ENCODE results near the gene ZEB1.

The ZEB1 gene

GRCh38 chr10:31318854-31319601, at the start of gene ZEB1:
Gene ZEB1, plus strand, starts transcription at chr10:31319216. Its CDS starts 19 bp downstream, at chr10:31319235.
- peak; percentile 67 for DNase-seq

GRCh38 chr10:31270954-31271353, 48.1 kb upstream of the ZEB1 start:
- no peak for DNase-seq

GRCh38 chr10:31272841-31273240, 46.2 kb upstream of the ZEB1 start:
- no peak for DNase-seq

GRCh38 chr10:31273789-31274188, 45.2 kb upstream of the ZEB1 start:
- no peak for DNase-seq

- no peak for DNase-seq
Measured at GRCh38 chr10:31274310-31274709, 44.7 kb upstream of the ZEB1 start.

- DNase-seq: no peak
Measured at GRCh38 chr10:31278279-31278941, 40.6 kb upstream of the ZEB1 start.

GRCh38 chr10:31280972-31281371, 38.0 kb upstream of the ZEB1 start:
- no peak for DNase-seq

GRCh38 chr10:31288001-31288400, 31.0 kb upstream of the ZEB1 start:
- DNase-seq: no peak

- DNase-seq: no peak
Measured at GRCh38 chr10:31288962-31289361, 30.1 kb upstream of the ZEB1 start.

GRCh38 chr10:31290386-31290785, 28.6 kb upstream of the ZEB1 start:
- no peak for DNase-seq

- no peak for DNase-seq
Measured at GRCh38 chr10:31291123-31291522, 27.9 kb upstream of the ZEB1 start.

GRCh38 chr10:31294558-31294957, 24.5 kb upstream of the ZEB1 start:
- DNase-seq: no peak

GRCh38 chr10:31296754-31297153, 22.3 kb upstream of the ZEB1 start:
- no peak for DNase-seq

GRCh38 chr10:31299119-31299518, 19.9 kb upstream of the ZEB1 start:
- DNase-seq: no peak

- no peak for DNase-seq
Measured at GRCh38 chr10:31303212-31303611, 15.8 kb upstream of the ZEB1 start.

GRCh38 chr10:31304291-31304970, 14.6 kb upstream of the ZEB1 start:
- no peak for DNase-seq

GRCh38 chr10:31313396-31313795, 5.6 kb upstream of the ZEB1 start:
- DNase-seq: no peak

- no peak for DNase-seq
Measured at GRCh38 chr10:31314256-31315150, 4.5 kb upstream of the ZEB1 start.

- no peak for DNase-seq
Measured at GRCh38 chr10:31315453-31315852, 3.6 kb upstream of the ZEB1 start.

- DNase-seq: no peak
Measured at GRCh38 chr10:31317171-31317570, 1.8 kb upstream of the ZEB1 start.

- no peak for DNase-seq
Measured at GRCh38 chr10:31317652-31318381, 1.2 kb upstream of the ZEB1 start.

- DNase-seq: no peak
Measured at GRCh38 chr10:31318382-31318853, 598 bp upstream of the ZEB1 start.
